A673 (cell line): ENCODE data around the gene SYP. TPM values are rescaled to one million over a fixed set of nuclear protein-coding genes. Genes with fewer than 3 reads are reported as not detected.
A peak's percentile ranks its signal among the peaks of the same experiment; 100 is the strongest.

Source experiments
- BruUV-seq: library from RNA; stranded (reverse); fragments of 400-500 nt; replicated peaks from 2 replicates; lab custom pipeline; 2021; lab: Mats Ljungman, UMichigan
- CTCF ChIA-PET: fragments of 300-600 bp; sonication (Branson Sonifier 250); formaldehyde crosslinking; loops from one replicate; lab custom pipeline; 2022; ENCODE audit warnings: antibody characterized with exemption; lab: Charles Lee
- POLR2A ChIA-PET: fragments of 300-600 bp; sonication (Branson Sonifier 250); formaldehyde crosslinking; loops from one replicate; lab custom pipeline; 2022; ENCODE audit warnings: antibody characterized with exemption; ENCODE audit not compliant: low non-redundant PET; lab: Charles Lee
- DNase-seq: peaks from one replicate; pipeline ENCODE4 v3.0.0-alpha.2; 2015; ENCODE audit warnings: low spot score
- H3K27ac ChIP-seq: fragments of 200-600 bp; sonication (generic); 2 replicates; pipeline ENCODE4 v1.5.1; 2016; ENCODE audit warnings: mixed run types, low read depth, mild to moderate bottlenecking, mixed read lengths, antibody characterized with exemption, low read length; ENCODE audit not compliant: poor library complexity, severe bottlenecking
- H3K27me3 ChIP-seq: fragments of 200-600 bp; sonication (generic); replicated peaks from 2 replicates; pipeline ENCODE4 v1.6.1; 2017; ENCODE audit warnings: mixed run types, low read depth, mild to moderate bottlenecking, mixed read lengths, antibody characterized with exemption, low read length; ENCODE audit not compliant: insufficient read depth, poor library complexity
- H3K36me3 ChIP-seq: fragments of 200-600 bp; sonication (generic); 2 replicates; pipeline ENCODE4 v1.6.1; 2016; ENCODE audit warnings: mixed run types, mild to moderate bottlenecking, mixed read lengths, antibody characterized with exemption, low read length; ENCODE audit not compliant: insufficient read depth, poor library complexity, severe bottlenecking
- H3K4me1 ChIP-seq: fragments of 200-600 bp; sonication (generic); 2 replicates; pipeline ENCODE4 v1.6.1; 2017; ENCODE audit warnings: mixed run types, mild to moderate bottlenecking, mixed read lengths, antibody characterized with exemption, low read length; ENCODE audit not compliant: insufficient read depth, poor library complexity, severe bottlenecking
- H3K4me3 ChIP-seq: fragments of 200-600 bp; sonication (generic); 2 replicates; pipeline ENCODE4 v1.5.1; 2016; ENCODE audit warnings: low read depth, mixed run types, mild to moderate bottlenecking, mixed read lengths, low read length; ENCODE audit not compliant: poor library complexity, severe bottlenecking
- H3K9me3 ChIP-seq: fragments of 200-600 bp; sonication (generic); 2 replicates; pipeline ENCODE4 v1.6.1; 2016; ENCODE audit warnings: mixed run types, low read depth, mild to moderate bottlenecking, mixed read lengths, antibody characterized with exemption, low read length; ENCODE audit not compliant: poor library complexity, severe bottlenecking
- CTCF ChIP-seq: fragments of 300-800, 200-600 bp; sonication (generic); conservative IDR thresholded peaks from 2 replicates; pipeline ENCODE4 v1.5.1; 2017; ENCODE audit warnings: low read depth, mild to moderate bottlenecking, antibody characterized with exemption, low read length, moderate library complexity, mixed read lengths
- EZH2 ChIP-seq: fragments of 200-600 bp; sonication (generic); IDR thresholded peaks from 2 replicates; pipeline ENCODE4 v1.6.1; 2017; ENCODE audit warnings: borderline replicate concordance, low read depth, mild to moderate bottlenecking, mixed read lengths, antibody characterized with exemption, low read length; ENCODE audit not compliant: poor library complexity, severe bottlenecking
- intact Hi-C: fragments of 100-400 bp; cut with micrococcal nuclease; formaldehyde crosslinking; loops from one replicate; pipeline ENCODE4 v1.10.0; 2022; ENCODE audit not compliant: unreplicated experiment
- total RNA-seq: library from RNA; stranded (reverse); gene quantifications from 2 replicates; pipeline ENCODE4 v1.2.3, GENCODE V29; 2021

Gene SYP
- total RNA-seq, 1 experiment from 2014 or later: 14.6 TPM

DNA sequence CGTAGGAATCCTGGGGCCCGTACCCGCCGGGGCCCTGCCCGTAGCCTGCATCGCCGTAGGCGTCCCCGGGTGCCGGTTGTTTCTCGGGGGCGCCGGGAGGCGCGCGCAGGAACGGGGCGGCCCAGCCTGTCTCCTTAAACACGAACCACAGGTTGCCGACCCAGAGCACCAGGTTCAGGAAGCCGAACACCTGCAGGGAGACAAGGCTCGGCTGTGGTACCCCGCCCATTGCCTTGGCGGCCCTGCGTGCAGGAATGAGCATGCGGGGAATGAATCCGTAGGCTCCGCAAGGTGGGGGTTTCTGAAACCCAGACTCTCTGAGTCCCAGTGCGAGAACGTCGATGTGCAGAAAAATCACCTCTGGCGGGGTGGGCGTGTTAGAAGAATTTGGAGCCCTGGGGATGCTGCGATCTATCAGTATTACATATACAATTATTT lies 8.4 kb downstream of the SYP start:
- DNase-seq: peak; percentile 41
- TF ChIP-seq CTCF (no peak), EZH2 (no peak)
- ChIA-PET POLR2A (interaction anchor here (0.7 to 1.0 kb wide), 2 partner anchors 77 to 90 kb away, joined by 4 read pairs; no protein-coding TSS in a partner anchor), CTCF (interaction anchor here (0.8 kb wide), 1 partner anchor 28 kb away, joined by 4 read pairs; no protein-coding TSS in a partner anchor)
- TSS peak; percentile 62 for BruUV-seq
- intact Hi-C loops: loop anchor here (1.0 kb wide), 1 partner anchor 44 kb away; the partner anchor contains the start of gene CCDC22
- Histone ChIP-seq H3K27me3 (no peaks in the 10 kb centered on the region), H3K9me3 (no peaks in the 10 kb centered on the region), H3K27ac (peak overlapping the region; percentile 83), H3K4me3 (peak overlapping the region; percentile 61), H3K36me3 (no peaks in the 10 kb centered on the region), H3K4me1 (no peaks in the 10 kb centered on the region)

DNA sequence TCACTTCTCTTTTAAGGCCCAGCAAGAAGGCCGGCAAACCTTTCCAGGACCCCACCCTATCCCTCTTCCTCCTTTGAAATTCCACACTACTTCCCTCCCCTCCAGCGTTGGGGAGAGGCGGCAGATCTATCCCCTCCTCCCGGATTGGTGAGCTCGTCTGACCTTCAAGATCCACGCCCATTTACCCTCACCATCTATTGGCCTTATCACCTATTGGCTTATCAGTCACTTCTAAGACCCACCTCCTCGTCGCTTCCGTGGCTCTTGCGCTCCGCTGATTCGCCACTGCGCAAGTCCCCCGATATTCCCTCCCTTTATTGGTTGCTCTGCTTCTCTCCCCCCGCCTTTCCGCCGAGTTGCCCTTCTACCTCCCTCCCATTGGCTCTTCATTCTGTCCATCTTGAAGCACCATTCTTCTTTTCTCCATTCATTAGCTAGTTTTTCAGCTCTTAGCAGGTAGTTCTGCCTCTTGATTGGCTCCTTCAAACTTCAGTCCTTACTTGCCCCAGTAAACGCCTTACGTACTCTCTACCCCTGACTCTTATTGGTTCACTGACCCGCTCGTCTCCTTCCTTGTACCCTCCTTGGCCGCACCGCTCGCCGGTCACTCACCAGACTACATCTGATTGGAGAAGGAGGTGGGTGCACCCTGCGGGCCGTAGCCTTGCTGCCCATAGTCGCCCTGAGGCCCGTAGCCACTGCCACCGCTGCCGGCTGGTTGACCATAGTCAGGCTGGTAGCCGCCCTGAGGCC lies 9.0 kb downstream of the SYP start:
- intact Hi-C loops: loop anchor here (1.0 kb wide), 1 partner anchor 44 kb away; the partner anchor contains the start of gene CCDC22
- TF ChIP-seq CTCF (no peak), EZH2 (no peak)

DNA sequence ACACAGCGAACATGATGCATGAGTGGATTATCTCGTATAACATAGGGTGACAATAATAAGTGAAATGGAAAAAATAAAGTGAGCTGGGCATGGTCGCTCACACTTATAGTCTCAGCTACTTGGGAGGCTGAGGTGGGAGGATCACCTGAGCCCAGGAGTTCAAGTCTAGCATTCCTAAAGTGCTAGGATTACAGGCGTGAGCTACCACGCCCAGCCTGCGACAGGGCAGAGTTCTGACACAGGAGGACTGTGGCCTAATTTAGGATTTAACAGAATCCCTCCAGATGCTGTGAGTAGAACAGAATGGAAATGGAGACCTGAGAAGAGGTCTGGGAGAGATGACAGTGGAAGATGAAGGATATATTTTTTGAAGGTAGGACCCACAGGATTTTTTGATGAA lies 10.4 kb downstream of the SYP start:
- ChIA-PET POLR2A (no interaction called here), CTCF (no interaction called here)
- peaks cover 4% of the 10 kb centered on the region for H3K4me1 ChIP-seq
- H3K9me3 ChIP-seq: no peaks in the 10 kb centered on the region
- BruUV-seq: no TSS peak
- no peak for DNase-seq
- H3K27me3 ChIP-seq: no peaks in the 10 kb centered on the region
- TF ChIP-seq CTCF: no peak
- no peak for TF ChIP-seq EZH2
- peak overlapping the region; percentile 74 for H3K27ac ChIP-seq
- intact Hi-C loops: no loop called here
- H3K4me3 ChIP-seq: peak overlapping the region; percentile 51
- H3K36me3 ChIP-seq: no peaks in the 10 kb centered on the region

More for the DNA sequence above, 9.0 kb downstream of the SYP start:
- Histone ChIP-seq H3K27me3 (no peaks in the 10 kb centered on the region), H3K4me3 (peak overlapping the region; percentile 61), H3K9me3 (no peaks in the 10 kb centered on the region), H3K36me3 (no peaks in the 10 kb centered on the region), H3K4me1 (no peaks in the 10 kb centered on the region), H3K27ac (peak overlapping the region; percentile 83)
- peak; percentile 98 for DNase-seq
- POLR2A ChIA-PET: interaction anchor here (0.7 to 1.0 kb wide), 3 partner anchors 25 to 91 kb away, joined by 4 to 5 read pairs (median 4); no protein-coding TSS in a partner anchor
- CTCF ChIA-PET: interaction anchor here (0.6 to 0.9 kb wide), 3 partner anchors 27 to 188 kb away, joined by 4 to 5 read pairs (median 5); no protein-coding TSS in a partner anchor
- no TSS peak for BruUV-seq
